Measurements from ENCODE around the gene EFHC1. TPM values are rescaled to one million over a fixed set of nuclear protein-coding genes. Genes with fewer than 3 reads are reported as not detected.

The EFHC1 gene
- total RNA-seq, 1 donor from 2014 or later: 43.7 TPM

GRCh38 chr6:52516269-52516668, 96.1 kb downstream of the EFHC1 start:
- Mint-ChIP-seq H3K4me3 (no peak overlapping the region), H3K27me3 (ENCODE audit: low read depth) (no peaks in the 10 kb centered on the region), H3K9me3 (no peaks in the 10 kb centered on the region), H3K36me3 (ENCODE audit: low read depth) (peaks cover 18% of the 10 kb centered on the region), H3K27ac (ENCODE audit: unreplicated experiment) (no peak overlapping the region), H3K4me1 (peaks cover 37% of the 10 kb centered on the region)
- no peak for DNase-seq (ENCODE audit: low read depth, low spot score)
- TF ChIP-seq CTCF (conservative IDR thresholded peaks at IDR 0.05): no peak

- no peaks in the 10 kb centered on the region for H3K27me3 Mint-ChIP-seq (ENCODE audit: low read depth)
- no peaks in the 10 kb centered on the region for H3K9me3 Mint-ChIP-seq
- peaks cover 18% of the 10 kb centered on the region for H3K36me3 Mint-ChIP-seq (ENCODE audit: low read depth)
- no peak overlapping the region for H3K27ac Mint-ChIP-seq (ENCODE audit: unreplicated experiment)
- TF ChIP-seq CTCF (conservative IDR thresholded peaks at IDR 0.05): no peak
- H3K4me3 Mint-ChIP-seq: no peak overlapping the region
- H3K4me1 Mint-ChIP-seq: peaks cover 35% of the 10 kb centered on the region
- no peak for DNase-seq (ENCODE audit: low read depth, low spot score)
Measured at GRCh38 chr6:52516943-52517342, 96.8 kb downstream of the EFHC1 start.

- Mint-ChIP-seq H3K36me3 (ENCODE audit: low read depth) (peaks cover 18% of the 10 kb centered on the region), H3K4me1 (peaks cover 32% of the 10 kb centered on the region), H3K9me3 (no peaks in the 10 kb centered on the region), H3K27ac (ENCODE audit: unreplicated experiment) (peak overlapping the region; percentile 81), H3K27me3 (ENCODE audit: low read depth) (no peaks in the 10 kb centered on the region), H3K4me3 (no peak overlapping the region)
- DNase-seq (ENCODE audit: low read depth, low spot score): no peak
- no peak for TF ChIP-seq CTCF (conservative IDR thresholded peaks at IDR 0.05)
Measured at GRCh38 chr6:52517502-52518278, 97.5 kb downstream of the EFHC1 start.

- TF ChIP-seq CTCF (conservative IDR thresholded peaks at IDR 0.05): no peak
- Mint-ChIP-seq H3K4me3 (no peak overlapping the region), H3K9me3 (no peaks in the 10 kb centered on the region), H3K27me3 (ENCODE audit: low read depth) (no peaks in the 10 kb centered on the region), H3K36me3 (ENCODE audit: low read depth) (peaks cover 18% of the 10 kb centered on the region), H3K27ac (ENCODE audit: unreplicated experiment) (peak overlapping the region; percentile 81), H3K4me1 (peaks cover 34% of the 10 kb centered on the region)
- no peak for DNase-seq (ENCODE audit: low read depth, low spot score)
Measured at GRCh38 chr6:52518279-52518945, 98.3 kb downstream of the EFHC1 start.

- no peaks in the 10 kb centered on the region for H3K27me3 Mint-ChIP-seq (ENCODE audit: low read depth)
- no peak for TF ChIP-seq CTCF (conservative IDR thresholded peaks at IDR 0.05)
- H3K4me3 Mint-ChIP-seq: no peak overlapping the region
- H3K36me3 Mint-ChIP-seq (ENCODE audit: low read depth): peaks cover 18% of the 10 kb centered on the region
- H3K4me1 Mint-ChIP-seq: peaks cover 28% of the 10 kb centered on the region
- no peaks in the 10 kb centered on the region for H3K9me3 Mint-ChIP-seq
- no peak for DNase-seq (ENCODE audit: low read depth, low spot score)
- no peak overlapping the region for H3K27ac Mint-ChIP-seq (ENCODE audit: unreplicated experiment)
Measured at GRCh38 chr6:52519618-52520017, 99.5 kb downstream of the EFHC1 start.
